MCF 10A (cell line): ENCODE results near the gene CACNA2D3. TPM values are rescaled to one million over a fixed set of nuclear protein-coding genes. Genes with fewer than 3 reads are reported as not detected.

Source experiments
- BruUV-seq: library from RNA; stranded (reverse); fragments of 400-500 nt; replicated peaks from 2 replicates; lab custom pipeline; 2021; lab: Mats Ljungman, UMichigan
- CTCF ChIA-PET: fragments of 300-600 bp; sonication (Branson Sonifier 250); formaldehyde crosslinking; extraction: SDS; loops from one replicate; lab custom pipeline; 2021; ENCODE audit warnings: antibody characterized with exemption, inconsistent platforms; lab: Yijun Ruan, JAX
- POLR2A ChIA-PET: fragments of 300-600, 350-650 bp; sonication (Branson Sonifier 250); formaldehyde crosslinking; extraction: SDS; loops from one replicate; lab custom pipeline; 2020; ENCODE audit warnings: antibody characterized with exemption, inconsistent platforms; lab: Yijun Ruan, JAX
- DNase-seq: peaks from one replicate; pipeline ENCODE4 v3.0.0-alpha.2; 2018; ENCODE audit not compliant: unreplicated experiment
- H3K27ac Mint-ChIP-seq: one replicate; pipeline ENCODE4 v1.8.0; 2022; ENCODE audit warnings: mild to moderate bottlenecking, low read depth, mixed read lengths; ENCODE audit not compliant: unreplicated experiment
- H3K27me3 Mint-ChIP-seq: one replicate; pipeline ENCODE4 v1.8.0; 2022; ENCODE audit warnings: mixed read lengths; ENCODE audit not compliant: insufficient read depth, unreplicated experiment
- H3K36me3 Mint-ChIP-seq: one replicate; pipeline ENCODE4 v1.8.0; 2022; ENCODE audit warnings: mild to moderate bottlenecking, moderate library complexity, mixed read lengths; ENCODE audit not compliant: insufficient read depth, unreplicated experiment
- H3K4me1 Mint-ChIP-seq: one replicate; pipeline ENCODE4 v1.8.0; 2022; ENCODE audit warnings: mixed read lengths; ENCODE audit not compliant: insufficient read depth, unreplicated experiment
- H3K4me3 Mint-ChIP-seq: one replicate; pipeline ENCODE4 v1.8.0; 2022; ENCODE audit warnings: mild to moderate bottlenecking, moderate library complexity, mixed read lengths; ENCODE audit not compliant: unreplicated experiment
- H3K9me3 Mint-ChIP-seq: one replicate; pipeline ENCODE4 v1.8.0; 2022; ENCODE audit warnings: mixed read lengths; ENCODE audit not compliant: unreplicated experiment
- intact Hi-C: fragments of 100-400 bp; cut with micrococcal nuclease; formaldehyde crosslinking; loops from 2 replicates; pipeline ENCODE4 v1.14.1; 2022
- total RNA-seq: library from RNA; stranded (reverse); gene quantifications from 2 replicates; pipeline ENCODE4 v1.2.3, GENCODE V29; 2022
- TF ChIP-seq, protein P1 (sequence below): fragments of 200-600 bp; IDR thresholded peaks from one replicate; pipeline ENCODE4 v1.8.0; 2022; ENCODE audit warnings: antibody characterized with exemption, mild to moderate bottlenecking; ENCODE audit not compliant: unreplicated experiment

CACNA2D3 gene
- total RNA-seq, 1 experiment from 2014 or later, result 2.3 TPM

- Mint-ChIP-seq H3K36me3 (no peaks in the 10 kb centered on the region), H3K9me3 (no peaks in the 10 kb centered on the region), H3K4me1 (no peaks in the 10 kb centered on the region), H3K27ac (no peak overlapping the region), H3K27me3 (peaks cover 18% of the 10 kb centered on the region), H3K4me3 (no peak overlapping the region)
- no TSS peak for BruUV-seq
- ChIA-PET POLR2A (no interaction called here), CTCF (interaction anchor here (0.6 kb wide), 1 partner anchor 27 kb away, joined by 3 read pairs; no protein-coding TSS in a partner anchor)
- intact Hi-C loops, result no loop called here
- TF ChIP-seq, protein P1, sequence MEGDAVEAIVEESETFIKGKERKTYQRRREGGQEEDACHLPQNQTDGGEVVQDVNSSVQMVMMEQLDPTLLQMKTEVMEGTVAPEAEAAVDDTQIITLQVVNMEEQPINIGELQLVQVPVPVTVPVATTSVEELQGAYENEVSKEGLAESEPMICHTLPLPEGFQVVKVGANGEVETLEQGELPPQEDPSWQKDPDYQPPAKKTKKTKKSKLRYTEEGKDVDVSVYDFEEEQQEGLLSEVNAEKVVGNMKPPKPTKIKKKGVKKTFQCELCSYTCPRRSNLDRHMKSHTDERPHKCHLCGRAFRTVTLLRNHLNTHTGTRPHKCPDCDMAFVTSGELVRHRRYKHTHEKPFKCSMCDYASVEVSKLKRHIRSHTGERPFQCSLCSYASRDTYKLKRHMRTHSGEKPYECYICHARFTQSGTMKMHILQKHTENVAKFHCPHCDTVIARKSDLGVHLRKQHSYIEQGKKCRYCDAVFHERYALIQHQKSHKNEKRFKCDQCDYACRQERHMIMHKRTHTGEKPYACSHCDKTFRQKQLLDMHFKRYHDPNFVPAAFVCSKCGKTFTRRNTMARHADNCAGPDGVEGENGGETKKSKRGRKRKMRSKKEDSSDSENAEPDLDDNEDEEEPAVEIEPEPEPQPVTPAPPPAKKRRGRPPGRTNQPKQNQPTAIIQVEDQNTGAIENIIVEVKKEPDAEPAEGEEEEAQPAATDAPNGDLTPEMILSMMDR, result no peak
- no peak for DNase-seq
Measured at GRCh38 chr3:54331341-54331740, 209.0 kb downstream of the CACNA2D3 start.

DNA sequence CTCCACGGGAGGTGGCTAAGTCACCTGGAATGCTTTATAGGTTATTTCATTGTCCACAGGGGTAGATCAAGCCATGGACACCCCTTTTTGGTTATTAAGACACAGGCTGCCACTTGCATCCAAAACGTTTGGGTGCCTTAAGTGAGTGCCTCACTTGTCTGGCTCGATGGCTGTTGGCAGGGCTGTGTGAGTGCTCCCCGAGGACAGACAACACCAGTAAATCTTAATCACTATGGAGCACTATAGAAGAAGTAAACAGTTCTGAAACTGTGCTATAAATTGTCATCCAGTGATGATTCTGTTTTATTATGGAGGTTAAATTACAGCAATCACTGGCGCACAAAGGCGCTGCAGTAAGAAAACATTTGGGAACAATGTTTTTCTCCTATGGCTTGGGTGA lies 215.5 kb downstream of the CACNA2D3 start:
- H3K4me1 Mint-ChIP-seq, result no peaks in the 10 kb centered on the region

GRCh38 chr3:54339608-54340007 lies 217.3 kb downstream of the CACNA2D3 start:
- H3K4me3 Mint-ChIP-seq, result no peak overlapping the region
- no peaks in the 10 kb centered on the region for H3K4me1 Mint-ChIP-seq
- intact Hi-C loops, result no loop called here
- POLR2A ChIA-PET, result no interaction called here
- H3K9me3 Mint-ChIP-seq, result no peaks in the 10 kb centered on the region
- no TSS peak for BruUV-seq
- no peak for DNase-seq
- TF ChIP-seq, protein P1, result no peak
- H3K27ac Mint-ChIP-seq, result no peak overlapping the region
- CTCF ChIA-PET, result interaction anchor here (2.3 kb wide), 1 partner anchor 400 kb away, joined by 8 read pairs; no protein-coding TSS in a partner anchor
- H3K36me3 Mint-ChIP-seq, result no peaks in the 10 kb centered on the region
- peaks cover 11% of the 10 kb centered on the region for H3K27me3 Mint-ChIP-seq

More for the DNA sequence above, 215.5 kb downstream of the CACNA2D3 start:
- intact Hi-C loops, result no loop called here
- H3K27ac Mint-ChIP-seq, result no peak overlapping the region
- no peak overlapping the region for H3K4me3 Mint-ChIP-seq
- no peak for DNase-seq
- ChIA-PET CTCF (no interaction called here), POLR2A (no interaction called here)
- TF ChIP-seq, protein P1, result no peak
- H3K9me3 Mint-ChIP-seq, result no peaks in the 10 kb centered on the region
- no TSS peak for BruUV-seq
- H3K36me3 Mint-ChIP-seq, result no peaks in the 10 kb centered on the region
- peaks cover 17% of the 10 kb centered on the region for H3K27me3 Mint-ChIP-seq

- no peak overlapping the region for H3K4me3 Mint-ChIP-seq
- peaks cover 11% of the 10 kb centered on the region for H3K27me3 Mint-ChIP-seq
- POLR2A ChIA-PET, result no interaction called here
- H3K4me1 Mint-ChIP-seq, result no peaks in the 10 kb centered on the region
- intact Hi-C loops, result no loop called here
- BruUV-seq, result no TSS peak
- no peaks in the 10 kb centered on the region for H3K9me3 Mint-ChIP-seq
- no peak overlapping the region for H3K27ac Mint-ChIP-seq
- no peak for DNase-seq
- TF ChIP-seq, protein P1, result no peak
- no peaks in the 10 kb centered on the region for H3K36me3 Mint-ChIP-seq
- CTCF ChIA-PET, result interaction anchor here (0.5 to 2.3 kb wide), 8 partner anchors 14 to 1735 kb away, joined by 3 to 8 read pairs (median 3); no protein-coding TSS in a partner anchor
Measured at GRCh38 chr3:54341811-54342210, 219.5 kb downstream of the CACNA2D3 start.
